ENCODE results near the gene ADORA2A. TPM values are rescaled to one million over a fixed set of nuclear protein-coding genes. Genes with fewer than 3 reads are reported as not detected.

The ADORA2A gene
- total RNA-seq, 2 donors from 2014 or later = 5.9 to 7.1 TPM

DNA sequence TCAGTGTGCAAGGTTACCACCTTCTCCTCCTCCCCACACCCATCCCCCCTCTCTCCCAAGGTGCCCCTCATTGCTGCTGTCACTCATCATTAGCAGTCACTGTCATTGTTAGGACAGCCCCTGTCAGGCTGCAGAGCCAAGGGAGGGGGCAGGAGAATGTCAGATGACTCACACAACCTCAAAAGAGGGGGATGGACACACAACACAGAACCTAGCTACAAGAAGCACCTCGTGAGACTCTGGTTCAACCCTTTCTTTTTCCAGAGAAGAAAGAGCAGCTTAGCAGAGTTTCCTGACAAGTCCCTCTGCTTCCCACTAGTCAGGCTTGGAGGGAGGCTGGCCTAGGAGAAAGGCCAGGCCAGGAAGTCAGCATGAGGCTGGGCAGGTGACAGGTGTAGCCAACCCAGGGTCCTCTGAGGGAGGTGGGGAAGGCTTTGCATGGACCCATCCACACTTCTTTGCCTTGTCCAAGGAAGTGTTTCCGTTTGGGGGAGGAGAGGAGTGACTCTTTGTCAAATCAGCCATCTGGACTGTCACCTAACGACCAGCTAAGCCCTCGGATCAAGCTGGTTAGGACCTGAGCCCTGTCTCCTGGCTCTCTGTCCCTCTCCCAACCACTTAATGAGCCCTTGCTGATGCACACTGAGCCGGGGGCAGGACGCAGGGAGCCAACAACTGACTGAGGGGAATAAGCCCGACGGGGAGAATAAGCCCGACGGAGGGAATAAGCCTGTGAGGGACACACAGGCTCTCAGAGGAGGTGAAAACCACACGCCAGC lies 18.3 kb downstream of the ADORA2A start:
- TF ChIP-seq CTCF (IDR thresholded peaks at IDR 0.05) = no peak
- Histone ChIP-seq H3K27ac (peak overlapping the region; percentile 24 to 48), H3K4me1 (peaks cover 0 to 45% of the 10 kb centered on the region in 2 donors), H3K36me3 (no peaks in the 10 kb centered on the region), H3K4me3 (no peak overlapping the region), H3K27me3 (no peaks in the 10 kb centered on the region), H3K9me3 (no peaks in the 10 kb centered on the region)
- DNase-seq (ENCODE audit: low spot score) = no peak

DNA sequence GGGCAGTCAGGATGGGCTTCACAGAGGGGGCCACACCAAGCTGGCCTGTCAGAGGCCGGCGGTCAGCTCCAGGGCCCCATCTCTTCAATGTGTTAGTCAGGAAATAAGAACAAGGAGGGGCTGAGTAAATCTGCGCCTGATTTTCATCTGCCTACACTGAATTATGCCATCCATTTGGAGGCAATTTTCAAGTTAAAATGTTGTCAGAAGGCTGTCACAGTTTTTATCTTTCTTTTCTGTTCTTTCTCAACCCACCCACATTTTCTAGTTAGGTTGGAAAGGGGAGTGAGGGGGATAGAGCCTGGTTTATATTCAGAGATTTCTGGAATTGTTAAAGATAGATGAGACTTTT lies 18.8 kb downstream of the ADORA2A start:
- Histone ChIP-seq H3K27ac (peak overlapping the region in 1 of 2 donors; percentile 48), H3K4me1 (peaks cover 0 to 46% of the 10 kb centered on the region in 2 donors)

DNA sequence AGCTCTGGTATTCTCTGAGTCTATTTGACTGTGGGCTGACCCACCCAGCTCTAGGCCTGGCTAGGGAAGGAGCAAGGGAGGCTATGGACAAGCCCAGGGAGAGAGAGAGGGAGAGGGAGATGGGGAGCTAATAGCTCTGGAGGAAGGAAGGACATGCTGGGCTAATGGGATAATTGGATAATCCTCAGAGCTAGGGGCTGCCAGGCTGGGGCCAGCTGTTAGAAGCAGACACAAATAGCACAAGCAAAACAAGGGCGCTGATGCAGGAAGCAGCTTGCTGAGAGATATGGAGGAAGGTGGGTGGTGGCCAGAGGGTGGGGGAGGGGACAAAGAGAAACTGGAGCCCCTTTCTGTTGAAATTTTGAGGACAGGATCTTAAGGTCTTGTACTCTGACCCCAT lies 23.2 kb downstream of the ADORA2A start:
- Histone ChIP-seq H3K4me3 (no peak overlapping the region), H3K27me3 (no peaks in the 10 kb centered on the region), H3K27ac (no peak overlapping the region), H3K4me1 (peaks cover 0 to 25% of the 10 kb centered on the region in 2 donors), H3K9me3 (no peaks in the 10 kb centered on the region), H3K36me3 (no peaks in the 10 kb centered on the region)
- no peak for TF ChIP-seq CTCF (IDR thresholded peaks at IDR 0.05)
- no peak for DNase-seq (ENCODE audit: low spot score)

More for the DNA sequence above, 18.8 kb downstream of the ADORA2A start:
- Histone ChIP-seq H3K9me3 (no peaks in the 10 kb centered on the region), H3K36me3 (no peaks in the 10 kb centered on the region), H3K27me3 (no peaks in the 10 kb centered on the region), H3K4me3 (no peak overlapping the region)
- DNase-seq (ENCODE audit: low spot score) = no peak
- no peak for TF ChIP-seq CTCF (IDR thresholded peaks at IDR 0.05)

DNA sequence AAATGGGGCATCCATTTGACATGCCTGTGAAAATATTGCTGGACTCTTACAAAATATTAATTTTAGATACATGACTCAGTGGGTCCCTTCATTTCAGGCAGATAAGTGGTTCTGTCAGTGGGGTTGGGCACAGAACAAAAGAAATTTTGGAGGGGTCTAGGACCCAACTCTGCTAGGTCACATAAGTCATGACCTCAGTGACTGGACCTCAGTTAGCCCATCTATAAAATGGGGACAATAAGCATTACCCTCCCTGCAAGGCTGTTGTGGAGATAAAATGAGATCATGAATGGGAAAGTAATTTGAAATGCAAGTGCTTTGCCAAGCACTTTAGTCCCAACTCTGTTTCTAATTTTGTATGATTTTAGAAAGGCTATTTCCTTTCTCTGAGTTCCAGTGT lies 23.8 kb downstream of the ADORA2A start:
- DNase-seq (ENCODE audit: low spot score) = no peak
- Histone ChIP-seq H3K27me3 (no peaks in the 10 kb centered on the region), H3K9me3 (no peaks in the 10 kb centered on the region), H3K36me3 (no peaks in the 10 kb centered on the region), H3K27ac (peak overlapping the region in 1 of 2 donors; percentile 8), H3K4me3 (no peak overlapping the region), H3K4me1 (peaks cover 0 to 30% of the 10 kb centered on the region in 2 donors)
- no peak for TF ChIP-seq CTCF (IDR thresholded peaks at IDR 0.05)

DNA sequence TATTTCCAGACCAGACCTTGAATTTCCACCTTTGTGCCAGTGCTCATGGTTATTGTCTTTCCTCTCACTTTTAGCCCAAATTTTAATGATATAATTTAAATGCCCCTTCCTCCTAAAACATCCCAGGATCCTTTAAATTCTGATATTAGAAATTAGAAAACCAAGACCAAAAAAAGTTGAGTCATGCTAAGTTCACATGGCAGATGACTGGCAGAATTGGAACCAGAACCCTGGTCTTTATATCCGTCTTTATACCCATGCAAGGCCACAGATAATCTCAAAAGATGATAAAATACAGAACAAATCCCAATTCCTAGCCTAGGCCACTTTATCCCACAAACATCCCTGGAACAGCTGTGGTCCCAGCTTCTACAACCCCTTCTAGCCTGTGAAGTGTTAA lies 26.5 kb downstream of the ADORA2A start:
- Histone ChIP-seq H3K27ac (no peak overlapping the region), H3K4me1 (peaks cover 0 to 34% of the 10 kb centered on the region in 2 donors), H3K27me3 (no peaks in the 10 kb centered on the region), H3K4me3 (no peak overlapping the region), H3K9me3 (no peaks in the 10 kb centered on the region), H3K36me3 (no peaks in the 10 kb centered on the region)
- TF ChIP-seq CTCF (IDR thresholded peaks at IDR 0.05) = no peak
- DNase-seq (ENCODE audit: low spot score) = no peak

GRCh38 chr22:24455039-24455438 lies 27.6 kb downstream of the ADORA2A start:
- Histone ChIP-seq H3K4me3 (no peak overlapping the region), H3K9me3 (no peaks in the 10 kb centered on the region), H3K4me1 (peaks cover 0 to 32% of the 10 kb centered on the region in 2 donors), H3K27ac (peak overlapping the region in 1 of 2 donors; percentile 29), H3K36me3 (no peaks in the 10 kb centered on the region), H3K27me3 (no peaks in the 10 kb centered on the region)
- TF ChIP-seq CTCF (IDR thresholded peaks at IDR 0.05) = no peak
- no peak for DNase-seq (ENCODE audit: low spot score)

All from right atrium auricular region (tissue), 2 donors.